AG08395 (cell line): ENCODE data around the gene PIGZ.

Experiments used
- DNase-seq: peaks from one replicate; pipeline ENCODE4 v3.0.0; 2012; ENCODE audit warnings: mixed read lengths, low spot score

Gene PIGZ

GRCh38 chr3:196903740-196904139, 64.9 kb downstream of the PIGZ start:
- no peak for DNase-seq

DNA sequence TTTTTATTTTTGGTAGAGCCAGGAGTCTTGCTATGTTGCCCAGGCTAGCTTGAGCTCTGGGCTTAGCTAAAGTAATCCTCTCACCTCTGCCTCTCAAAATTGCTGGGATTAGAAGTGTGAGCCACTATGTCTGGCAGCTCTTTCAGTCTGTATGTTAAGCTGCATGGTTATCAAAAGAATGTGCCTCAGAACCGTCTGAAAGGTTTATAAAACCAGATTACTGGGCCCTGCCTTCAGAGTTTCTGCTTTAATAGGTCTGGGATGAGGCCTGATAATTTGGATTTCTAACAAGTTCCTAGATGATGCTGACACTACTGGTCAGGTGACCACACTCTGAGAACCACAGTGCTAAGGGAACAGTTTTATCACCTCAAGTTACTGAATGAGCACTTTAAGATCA, 66.3 kb downstream of the PIGZ start:
- DNase-seq = no peak

GRCh38 chr3:196901768-196902167, 66.9 kb downstream of the PIGZ start:
- DNase-seq = no peak
